ENCODE measurements around the gene GHRHR.

GHRHR gene

DNA sequence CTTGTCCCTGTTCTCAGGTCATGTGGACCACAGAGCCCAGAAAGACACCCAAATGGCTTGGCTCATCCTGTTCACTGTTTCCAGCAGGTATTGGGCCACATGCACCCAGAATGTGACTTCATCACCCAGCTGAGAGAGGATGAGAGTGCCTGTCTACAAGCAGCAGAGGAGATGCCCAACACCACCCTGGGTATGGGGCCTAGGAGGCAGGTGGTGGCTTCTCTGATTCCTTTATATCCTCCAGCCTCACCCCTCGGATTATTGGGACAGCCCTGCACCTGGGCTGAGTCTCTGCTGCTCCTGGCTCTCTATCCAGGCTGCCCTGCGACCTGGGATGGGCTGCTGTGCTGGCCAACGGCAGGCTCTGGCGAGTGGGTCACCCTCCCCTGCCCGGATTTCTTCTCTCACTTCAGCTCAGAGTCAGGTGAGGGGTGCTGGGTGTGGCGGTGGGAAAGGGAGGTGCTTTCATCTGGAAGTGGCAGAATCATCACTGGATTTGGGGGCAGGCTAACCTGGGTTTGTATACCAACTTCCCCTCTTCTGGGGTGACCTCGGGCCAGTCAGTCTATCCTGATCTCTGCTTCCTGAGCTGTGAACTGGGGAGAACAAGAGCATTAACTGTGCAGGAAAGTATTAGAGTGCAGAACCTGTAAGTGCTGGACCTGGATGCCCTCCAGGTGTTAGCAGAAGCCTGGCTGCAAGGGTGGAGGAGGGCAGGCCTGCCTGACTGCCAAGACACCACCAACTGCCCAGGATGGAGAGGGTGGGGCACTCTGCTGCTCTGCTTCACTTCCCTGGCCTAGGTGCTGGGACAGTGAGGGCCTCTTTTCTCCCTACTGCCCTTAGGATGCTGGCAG lies 5.2 kb downstream of the GHRHR start:
- no peak for DNase-seq

DNA sequence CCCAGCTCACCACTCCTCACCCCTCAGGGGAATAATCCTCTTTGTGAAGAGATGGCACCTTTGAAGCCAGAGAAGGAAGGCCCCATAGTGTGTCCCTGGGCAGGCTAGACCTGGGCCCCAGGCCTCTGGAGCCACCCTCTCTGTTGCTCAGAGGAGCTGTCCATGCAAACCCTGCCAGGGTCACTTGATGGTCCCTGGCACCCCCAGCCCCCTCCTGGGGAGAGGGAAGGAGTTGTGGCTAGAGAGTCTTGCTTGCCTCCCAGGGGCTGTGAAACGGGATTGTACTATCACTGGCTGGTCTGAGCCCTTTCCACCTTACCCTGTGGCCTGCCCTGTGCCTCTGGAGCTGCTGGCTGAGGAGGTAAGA lies 5.8 kb downstream of the GHRHR start:
- no peak for DNase-seq

DNA sequence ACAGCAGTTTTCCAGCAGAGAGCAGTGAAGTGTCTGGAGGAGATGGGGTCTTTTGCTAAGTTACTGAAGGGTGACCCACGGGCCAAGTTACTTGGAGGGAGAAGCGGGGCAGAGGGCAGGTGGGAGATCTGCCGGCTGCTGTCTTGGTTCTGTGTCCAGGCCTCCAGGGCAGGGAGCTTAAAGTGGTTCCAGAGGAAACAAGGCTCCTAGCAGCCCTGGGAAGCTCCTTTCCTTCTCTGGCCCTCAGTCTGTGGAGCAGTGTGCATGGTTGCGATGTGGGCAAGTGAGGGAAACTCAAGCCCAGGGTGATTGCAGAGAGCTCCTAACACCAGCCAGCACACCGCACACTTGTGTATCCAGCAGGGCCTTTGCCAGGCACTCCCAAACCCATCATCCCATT lies 6.3 kb downstream of the GHRHR start:
- no peak for DNase-seq

DNA sequence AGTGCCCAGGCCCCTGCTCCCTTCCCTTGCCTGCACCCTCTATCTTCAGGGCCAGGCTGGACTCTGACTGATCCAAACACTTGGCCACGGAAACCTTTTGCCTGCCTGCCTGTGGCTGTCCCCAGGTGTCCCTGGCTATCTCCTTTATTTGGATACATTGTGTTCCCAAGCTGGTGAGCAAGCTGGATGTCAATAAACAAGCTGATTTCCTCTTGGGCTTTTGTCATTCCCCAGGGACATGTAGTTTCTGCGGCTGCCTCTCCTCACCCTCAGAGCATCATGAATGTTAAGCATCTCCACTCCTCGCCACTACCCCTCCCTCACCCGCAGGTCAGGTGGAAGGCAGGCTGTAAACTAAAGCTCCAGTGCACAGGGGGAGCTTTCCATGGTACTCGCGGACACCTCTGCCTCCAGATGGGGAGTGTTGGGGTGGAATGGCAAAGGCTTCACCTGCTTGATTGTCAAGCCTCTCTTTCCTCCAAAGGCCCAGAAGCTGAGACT lies 6.9 kb downstream of the GHRHR start:
- DNase-seq: no peak

DNA sequence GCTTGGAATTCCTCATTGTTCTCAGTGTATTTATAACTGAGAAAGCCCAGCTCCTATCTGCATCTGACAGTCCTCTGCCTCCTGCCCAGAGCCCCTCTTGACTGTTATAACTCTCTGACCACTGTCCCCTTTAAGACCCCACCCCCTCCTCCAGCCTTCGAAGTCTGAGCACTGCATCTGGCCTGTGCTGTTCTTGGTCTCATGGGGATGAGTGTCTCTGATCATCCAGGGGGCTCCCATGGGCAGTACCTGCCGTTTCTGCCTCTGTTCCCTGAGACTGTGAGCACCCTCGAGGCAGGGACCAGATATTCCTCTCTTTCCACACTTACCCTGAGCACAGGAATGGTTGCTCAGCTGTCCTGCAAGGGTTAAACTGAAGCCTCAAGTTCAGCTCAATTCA lies 7.7 kb downstream of the GHRHR start:
- DNase-seq: no peak

DNA sequence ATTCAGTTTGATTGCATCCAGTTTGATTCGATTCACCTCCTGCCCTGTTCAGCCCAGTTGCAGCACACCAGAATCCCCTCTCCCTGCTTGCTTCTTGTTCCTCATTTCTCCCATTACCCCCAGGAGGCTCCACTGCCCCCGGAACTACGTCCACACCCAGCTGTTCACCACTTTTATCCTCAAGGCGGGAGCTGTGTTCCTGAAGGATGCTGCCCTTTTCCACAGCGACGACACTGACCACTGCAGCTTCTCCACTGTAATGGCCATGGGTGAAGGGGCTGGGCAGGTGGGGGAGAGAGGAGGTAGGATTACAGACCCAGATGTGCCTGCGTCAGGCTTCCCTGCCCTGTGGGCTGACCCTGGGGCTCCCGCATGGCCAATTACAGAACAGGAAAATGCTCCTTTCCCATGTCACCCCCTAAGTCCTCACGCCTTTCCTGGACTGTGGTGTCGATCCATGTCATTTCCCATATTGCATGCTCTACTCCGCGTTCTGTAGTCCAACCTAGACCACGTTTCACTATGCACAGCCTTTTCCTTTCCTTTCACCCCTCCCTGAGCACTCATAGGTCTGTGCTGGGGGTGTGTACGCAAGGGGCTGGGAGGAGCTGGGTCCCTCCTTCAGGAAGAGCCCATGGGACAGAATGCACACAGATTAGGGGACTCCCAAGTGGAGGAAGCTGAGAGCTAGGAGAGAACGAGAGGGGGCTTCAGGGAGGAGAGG lies 8.2 kb downstream of the GHRHR start:
- DNase-seq: no peak

DNA sequence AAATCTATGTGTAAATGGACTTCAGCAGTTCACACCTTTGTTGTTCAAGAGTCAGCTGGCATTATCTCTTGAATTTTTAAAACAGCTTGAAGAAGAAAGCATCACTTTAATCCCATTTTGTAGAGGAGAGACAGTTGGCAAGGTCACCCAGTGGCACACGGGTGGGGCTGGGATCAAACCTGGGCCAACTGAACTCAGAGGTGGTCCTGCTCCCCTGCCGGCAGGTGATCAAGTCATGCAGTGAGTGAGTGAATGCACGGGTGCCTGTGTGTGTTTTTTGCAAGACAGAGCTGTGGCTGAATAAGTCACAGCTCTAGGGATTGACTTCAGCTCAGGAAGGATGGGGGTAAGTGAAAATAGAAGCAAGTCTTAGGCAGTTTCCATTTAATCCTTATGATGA lies 9.5 kb downstream of the GHRHR start:
- no peak for DNase-seq

DNA sequence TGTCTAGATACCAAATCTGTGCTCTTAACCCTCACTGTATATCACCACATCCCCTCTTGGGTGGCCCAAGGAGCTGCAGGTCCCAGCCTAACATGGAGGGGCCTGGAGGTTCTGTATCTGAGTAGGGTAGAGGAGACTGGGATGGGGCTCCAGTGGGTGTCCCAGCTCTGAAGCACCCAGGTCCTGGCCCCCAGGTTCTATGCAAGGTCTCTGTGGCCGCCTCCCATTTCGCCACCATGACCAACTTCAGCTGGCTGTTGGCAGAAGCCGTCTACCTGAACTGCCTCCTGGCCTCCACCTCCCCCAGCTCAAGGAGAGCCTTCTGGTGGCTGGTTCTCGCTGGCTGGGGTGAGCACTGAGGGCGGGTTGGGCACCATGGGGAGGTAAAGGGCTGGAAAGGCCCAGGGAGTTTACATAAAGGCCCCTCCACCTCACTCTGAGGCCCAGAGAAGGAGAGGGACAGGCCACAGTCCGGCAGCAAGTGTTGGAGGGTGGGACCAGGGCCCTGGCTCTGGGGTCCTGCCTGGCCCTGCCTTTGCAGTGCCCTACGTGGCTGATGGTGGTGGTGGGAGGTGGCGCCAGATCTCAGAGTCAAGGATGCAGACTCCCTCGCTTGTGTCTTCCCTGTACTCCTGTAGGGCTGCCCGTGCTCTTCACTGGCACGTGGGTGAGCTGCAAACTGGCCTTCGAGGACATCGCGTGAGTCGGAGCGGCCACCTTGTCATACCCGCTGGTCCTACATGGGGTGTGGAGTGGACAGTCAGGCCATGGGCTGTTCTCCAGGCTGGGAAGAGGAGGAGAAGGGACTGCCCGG lies 10.2 kb downstream of the GHRHR start:
- DNase-seq: no peak

DNA sequence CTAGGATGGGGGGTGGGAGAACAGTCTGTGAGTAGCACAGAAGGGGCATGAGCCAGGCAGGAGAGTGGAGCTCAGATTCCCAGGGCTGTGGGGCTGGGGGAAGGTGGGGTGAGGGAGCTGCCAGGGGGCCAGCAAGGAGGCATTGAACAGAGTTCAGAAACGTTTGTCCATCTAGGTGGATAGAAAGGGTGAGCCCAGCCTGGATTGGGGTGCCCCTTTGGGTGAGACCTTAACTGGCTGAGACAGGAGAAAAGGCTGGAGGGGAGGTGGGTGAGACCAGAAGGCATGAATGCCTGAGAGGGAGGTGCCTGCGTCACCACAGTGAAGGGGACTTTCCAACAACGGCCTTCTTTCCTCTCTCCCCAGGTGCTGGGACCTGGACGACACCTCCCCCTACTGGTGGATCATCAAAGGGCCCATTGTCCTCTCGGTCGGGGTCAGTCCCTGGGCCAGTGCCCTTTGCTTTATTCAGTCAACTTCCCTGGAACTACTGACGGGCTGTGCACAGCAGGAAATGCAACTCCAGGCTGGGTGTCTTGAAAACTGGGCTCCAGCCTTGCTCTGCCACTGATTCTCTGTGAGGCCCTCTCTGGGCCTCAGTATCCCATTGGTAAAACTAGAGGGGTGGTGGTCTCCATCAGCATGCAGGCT lies 11.0 kb downstream of the GHRHR start:
- peak; percentile 53 to 72 (median 58) for DNase-seq

DNA sequence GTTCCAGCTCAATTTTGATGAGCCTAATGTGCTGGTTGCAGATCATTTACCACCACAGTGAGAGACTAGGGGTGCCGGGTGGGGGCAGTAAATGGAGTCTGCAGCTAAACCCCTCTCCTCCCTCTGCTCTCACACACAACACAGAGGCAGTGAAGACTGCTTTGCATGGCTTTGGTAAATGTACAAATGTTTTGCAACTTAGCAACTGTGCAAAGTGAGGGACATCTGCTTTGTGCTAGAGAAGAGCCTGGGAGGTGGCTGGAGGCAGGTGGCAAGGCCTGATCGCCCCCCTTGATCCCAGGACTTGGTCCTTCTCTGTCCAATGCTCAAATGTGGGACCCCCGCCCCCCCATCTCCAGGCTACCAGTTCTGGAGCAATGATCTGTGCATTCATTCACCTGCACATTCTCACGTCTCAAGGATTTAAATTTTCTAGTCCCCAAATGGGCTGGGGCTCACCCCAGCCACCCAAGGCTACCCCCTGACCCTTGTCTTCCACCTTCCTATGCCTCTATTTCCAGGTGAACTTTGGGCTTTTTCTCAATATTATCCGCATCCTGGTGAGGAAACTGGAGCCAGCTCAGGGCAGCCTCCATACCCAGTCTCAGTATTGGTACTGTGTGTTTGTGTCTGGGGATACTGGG lies 11.6 kb downstream of the GHRHR start:
- no peak for DNase-seq

DNA sequence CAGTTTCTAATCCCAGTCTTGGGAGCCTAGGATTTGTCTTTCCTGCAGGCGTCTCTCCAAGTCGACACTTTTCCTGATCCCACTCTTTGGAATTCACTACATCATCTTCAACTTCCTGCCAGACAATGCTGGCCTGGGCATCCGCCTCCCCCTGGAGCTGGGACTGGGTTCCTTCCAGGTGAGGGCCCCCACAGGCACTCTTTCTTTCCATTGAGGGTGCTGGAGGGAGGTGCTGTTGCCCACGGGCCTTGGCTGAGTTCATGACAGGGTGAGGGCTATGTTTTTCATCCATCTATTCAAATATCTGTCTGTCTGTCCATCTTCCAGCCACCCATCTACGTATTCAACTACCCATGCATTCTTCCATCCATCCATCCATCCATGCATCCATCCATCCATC lies 12.6 kb downstream of the GHRHR start:
- no peak for DNase-seq

DNA sequence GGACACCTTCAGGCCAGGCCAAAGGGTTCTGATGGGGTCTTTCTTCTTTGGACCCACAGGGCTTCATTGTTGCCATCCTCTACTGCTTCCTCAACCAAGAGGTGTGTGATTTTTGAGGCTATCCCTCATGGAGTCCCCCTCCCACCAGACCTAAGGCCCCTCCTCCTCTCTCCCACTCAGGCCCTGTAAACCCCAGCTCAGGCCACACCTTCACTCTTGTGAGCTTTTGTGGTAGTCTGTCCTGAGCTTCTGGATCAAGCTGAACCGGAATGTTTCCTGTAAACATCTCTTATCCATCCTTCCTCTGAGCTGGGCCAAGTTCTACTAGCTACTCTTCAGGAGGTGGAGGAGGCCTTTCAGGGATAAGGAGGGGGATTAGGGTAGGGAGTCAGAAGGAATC lies 13.5 kb downstream of the GHRHR start:
- no peak for DNase-seq

DNA sequence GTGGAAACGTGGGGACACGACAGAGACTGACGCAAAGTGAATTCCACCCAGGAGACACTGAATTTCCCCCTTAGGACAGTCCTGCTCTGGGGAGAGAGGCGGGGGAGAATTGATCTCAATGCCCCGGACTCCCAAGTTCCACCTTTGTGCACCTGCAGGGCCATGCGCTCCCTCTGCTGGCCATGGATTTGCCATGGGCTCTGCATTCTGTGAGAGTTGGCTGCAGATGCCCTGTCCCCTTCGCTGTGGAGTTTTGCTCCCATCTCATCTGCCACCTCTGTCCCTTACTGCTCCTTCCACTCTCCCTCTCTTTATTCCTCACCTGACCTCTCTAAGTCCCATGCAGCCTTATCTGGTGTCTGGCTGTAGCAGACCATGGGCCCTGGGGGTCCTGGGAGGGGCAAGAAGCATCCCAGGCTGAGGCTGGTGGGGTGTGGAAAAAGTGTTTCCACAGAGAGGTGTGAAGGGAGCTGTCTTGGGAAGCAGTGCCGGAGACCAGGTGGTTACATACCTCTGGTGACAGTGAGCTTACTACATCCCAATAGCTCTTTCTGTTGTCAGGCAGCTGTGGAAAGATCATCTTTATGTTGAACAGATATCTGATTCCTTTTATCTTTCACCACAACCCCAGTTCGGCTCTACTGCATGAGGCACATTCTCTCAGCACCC lies 14.3 kb downstream of the GHRHR start:
- peak in 3 of 4 experiments; percentile 5 to 26 (median 14) for DNase-seq

DNA sequence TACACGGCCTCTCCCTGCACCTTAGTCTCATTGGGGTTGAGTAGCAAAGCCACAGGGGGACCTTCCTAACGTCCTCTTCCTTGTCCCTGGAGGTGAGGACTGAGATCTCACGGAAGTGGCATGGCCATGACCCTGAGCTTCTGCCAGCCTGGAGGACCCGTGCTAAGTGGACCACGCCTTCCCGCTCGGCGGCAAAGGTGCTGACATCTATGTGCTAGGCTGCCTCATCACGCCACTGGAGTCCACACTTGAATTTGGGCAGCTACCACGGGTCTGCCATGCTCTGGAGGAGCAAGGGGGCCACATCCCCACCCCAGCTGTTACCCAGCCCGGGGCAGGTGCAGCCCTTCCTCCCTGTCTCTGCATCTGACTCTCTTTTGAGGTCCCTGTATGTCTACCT lies 15.3 kb downstream of the GHRHR start:
- DNase-seq: no peak

DNA sequence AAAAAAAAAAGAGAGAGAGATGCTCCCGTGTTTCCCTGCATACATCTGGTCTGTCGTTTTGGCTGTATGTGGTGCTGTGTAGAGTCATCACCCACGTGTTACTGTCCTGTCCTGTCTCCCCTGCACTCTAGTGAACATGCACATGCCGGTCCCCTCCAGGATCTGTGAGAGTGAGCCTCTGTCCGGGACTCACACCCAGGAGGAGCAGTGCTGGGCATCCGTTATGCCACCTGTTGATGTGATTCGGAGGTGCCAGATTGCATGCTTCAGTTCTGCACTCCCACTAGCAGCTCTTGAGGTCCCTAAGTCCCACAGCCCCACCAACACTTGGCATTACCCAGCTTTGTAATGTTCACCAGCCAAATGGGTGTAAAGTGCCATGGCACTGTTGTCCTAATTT lies 16.4 kb downstream of the GHRHR start:
- no peak for DNase-seq

DNA sequence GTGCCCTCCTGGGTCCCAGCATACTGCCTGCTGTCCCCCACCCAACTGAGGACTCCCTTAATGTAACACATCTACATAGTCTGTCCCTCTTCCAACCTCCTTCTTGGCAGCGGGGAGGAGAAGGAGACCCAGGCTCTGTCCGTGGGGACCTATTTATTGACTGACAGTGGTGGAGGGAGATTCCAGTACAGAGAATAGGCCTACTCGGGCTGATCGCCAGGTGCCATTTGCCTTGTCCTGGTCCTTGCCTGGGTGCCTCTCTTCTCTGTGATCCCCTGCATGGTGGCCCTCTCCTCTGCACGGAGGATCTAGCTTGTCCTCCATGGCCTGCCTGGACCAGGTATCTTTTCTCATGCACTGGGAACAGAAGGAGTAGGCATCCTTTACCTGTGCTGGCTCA lies 17.0 kb downstream of the GHRHR start:
- no peak for DNase-seq

DNA sequence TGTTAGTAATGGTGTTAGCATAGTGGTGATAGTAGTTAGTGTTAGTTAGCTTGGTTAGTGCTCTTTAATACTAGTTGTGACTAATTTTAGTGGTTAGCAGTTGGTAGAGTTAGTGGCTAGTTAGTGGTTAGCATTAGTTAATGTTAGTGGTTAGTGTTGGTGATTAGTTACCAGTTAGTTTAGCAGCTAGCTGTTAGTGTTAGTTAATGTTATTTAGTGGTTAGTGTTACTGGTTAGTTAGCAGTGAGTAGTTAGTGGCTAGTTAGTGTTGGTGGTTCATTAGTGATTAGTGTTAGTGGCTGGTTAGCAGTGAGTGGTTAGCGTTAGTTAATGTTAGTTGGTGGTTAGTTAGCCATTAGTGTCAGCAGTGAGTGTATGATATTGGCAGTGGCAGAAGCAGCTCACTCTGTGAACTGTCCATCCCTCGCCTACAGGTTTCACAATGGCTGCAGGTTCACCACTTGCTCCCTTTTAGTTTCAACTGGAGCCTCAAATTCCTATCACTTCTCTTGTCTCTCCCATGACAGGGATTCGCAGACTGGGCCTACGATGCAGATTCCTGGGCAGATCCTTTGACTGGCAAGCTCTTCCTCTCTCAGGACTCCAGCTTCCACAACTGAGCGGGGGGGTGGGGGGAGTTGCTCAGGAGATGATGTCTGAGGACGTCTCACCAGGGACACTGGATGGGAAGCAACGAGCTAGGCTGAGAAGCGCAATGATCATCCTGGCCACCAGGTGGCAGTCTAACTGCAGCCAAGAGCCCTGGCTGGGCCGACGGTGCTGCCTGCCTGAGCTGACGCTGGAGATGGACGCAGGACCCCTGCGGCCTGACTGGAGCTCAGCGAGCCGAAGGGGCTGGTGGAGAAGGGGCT lies 19.5 kb downstream of the GHRHR start:
- DNase-seq: peak; percentile 82 to 92 (median 88)

DNA sequence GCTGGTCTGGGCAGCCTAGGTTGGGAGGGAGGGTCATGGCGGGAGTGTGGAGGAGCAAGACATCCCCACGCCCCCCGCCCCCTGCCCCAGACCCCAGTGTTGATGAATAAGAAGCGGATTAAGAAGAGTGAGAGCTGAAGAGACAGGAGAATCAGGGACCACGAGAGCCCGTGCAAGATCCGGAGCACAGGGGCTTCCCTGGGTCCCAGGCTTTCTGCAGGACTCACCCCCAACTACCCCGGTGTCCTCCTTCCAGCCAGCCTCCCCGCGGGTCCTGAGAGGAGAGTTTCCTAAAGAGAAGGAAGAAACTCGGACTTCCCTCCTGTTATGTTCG lies 20.1 kb downstream of the GHRHR start:
- no peak for DNase-seq

DNA sequence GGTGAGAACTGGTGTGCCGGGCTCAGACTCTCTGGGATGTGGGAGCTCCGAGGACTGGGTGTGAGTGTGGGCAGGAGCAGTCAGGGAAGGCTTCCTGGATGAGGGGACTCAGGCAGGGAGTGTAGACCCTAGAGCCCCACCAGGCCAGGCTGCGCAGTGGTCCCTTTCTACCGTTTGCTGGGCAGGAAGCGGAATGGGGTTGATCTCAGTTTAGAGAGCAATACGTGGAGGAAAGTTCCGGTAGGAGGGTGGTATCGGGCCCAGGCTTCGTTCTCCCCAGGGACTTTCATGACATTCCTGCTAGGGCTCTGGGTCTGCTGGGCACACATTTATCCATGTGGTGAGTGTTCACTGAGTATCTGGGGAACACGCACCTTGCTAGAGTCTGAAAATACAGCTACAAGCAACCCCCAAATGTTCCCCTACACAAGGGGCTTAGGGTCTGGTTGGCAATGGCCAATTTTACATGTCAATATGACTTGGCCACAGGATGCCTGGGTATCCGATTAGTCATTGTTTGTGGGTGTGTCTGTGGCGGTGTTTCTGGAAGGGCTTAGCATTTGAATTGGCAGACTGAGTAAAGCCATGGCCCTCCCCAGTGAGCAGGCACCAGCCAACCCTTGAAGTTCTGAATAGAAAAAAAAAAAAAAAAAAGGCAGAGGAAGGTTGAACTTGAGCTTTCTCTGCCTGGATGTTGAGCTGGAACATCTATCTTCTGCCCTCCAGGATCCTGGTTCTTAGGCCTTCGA lies 20.8 kb downstream of the GHRHR start:
- peak in 1 of 4 experiments; percentile 8 for DNase-seq

DNA sequence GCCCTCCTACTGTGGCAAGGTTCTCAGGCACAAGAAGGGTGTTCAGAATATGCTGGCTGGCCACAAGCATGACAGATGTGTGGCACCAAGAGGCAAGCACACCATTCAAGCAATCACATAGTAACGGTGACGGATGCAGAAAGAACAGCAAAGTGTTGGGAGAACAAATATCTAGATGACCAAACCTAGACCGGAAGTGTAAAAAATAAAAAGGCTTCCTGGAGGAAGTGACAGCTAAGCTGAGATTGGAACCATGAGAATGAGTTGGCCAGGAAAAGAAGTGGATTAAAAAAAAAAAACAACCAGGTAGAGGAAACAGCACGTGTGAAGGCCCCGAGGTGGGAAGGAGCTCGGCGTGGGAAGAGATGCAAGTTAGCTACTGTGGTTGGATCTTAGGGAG lies 22.0 kb downstream of the GHRHR start:
- no peak for DNase-seq

Measured in suppressor macrophage (primary cell).